Ovary (tissue), 9 donors: ENCODE measurements around the gene DCN. TPM values are rescaled to one million over a fixed set of nuclear protein-coding genes. Genes with fewer than 3 reads are reported as not detected.

Experiments used
- DNase-seq, 5 donors: peaks; one replicate each; pipeline ENCODE4 v3.0.0-alpha.2; 2019 to 2020
- H3K27ac ChIP-seq, 2 donors: fragments of 200-600 bp; one replicate each; pipeline versions ENCODE4 v1.5.1 to v1.8.0; 2019 to 2022
- H3K27me3 ChIP-seq: fragments of 200-600 bp; one replicate; pipeline ENCODE4 v1.8.0; 2022
- H3K36me3 ChIP-seq: fragments of 200-600 bp; sonication (generic); one replicate; pipeline ENCODE4 v1.5.1; 2019
- H3K4me1 ChIP-seq: one replicate; pipeline ENCODE4 v1.8.1; 2013; ENCODE audit warnings: mild to moderate bottlenecking, moderate library complexity; ENCODE audit not compliant: insufficient read depth
- H3K4me3 ChIP-seq: fragments of 200-600 bp; sonication (generic); one replicate; pipeline ENCODE4 v1.5.1; 2017
- H3K9me3 ChIP-seq, 2 donors: fragments of 200-600 bp in 1 of 2; sonication (generic) in 1 of 2; one replicate each; pipeline versions ENCODE4 v1.5.1 to v1.8.1; 2013 to 2019; ENCODE audit warnings: mild to moderate bottlenecking in 1 of 2, moderate library complexity in 1 of 2
- EP300 ChIP-seq: sonication (generic); formaldehyde crosslinking; IDR thresholded peaks from one replicate; pipeline ENCODE4 v1.6.1; 2017; ENCODE audit warnings: antibody characterized with exemption
- POLR2A ChIP-seq: fragments of 450-650 bp; IDR thresholded peaks from one replicate; pipeline ENCODE4 v1.6.1; 2017; ENCODE audit warnings: antibody characterized with exemption, mild to moderate bottlenecking, moderate library complexity
- WGBS, 3 donors: extraction: QIAGEN DNeasy Blood & Tissue Kit in 1 of 3; methylation state at CpG; one replicate each; pipeline versions ENCODE4 v1.1.5 to v1.1.7; 2013 to 2017; 5-methylcytosine and 5-hydroxymethylcytosine counted together
- intact Hi-C, 4 donors: fragments of 100-400 bp; cut with DNase I; formaldehyde crosslinking; loops; one replicate each; pipeline versions ENCODE4 v1.11.0 to v1.15.1; 2022 to 2023
- polyA plus RNA-seq, 2 donors: library from polyadenylated mRNA; stranded (reverse); fragments of 200-250 nt in 1 of 2; fragments of 350-450 nt in 1 of 2; fragmentation: Illumina TruSeq in 1 of 2; extraction: RNeasy Lipid Tissue Mini Kit (QIAGEN cat#74804) in 1 of 2; gene quantifications; one replicate each; pipeline ENCODE4 v1.2.3, GENCODE V29; 2013 to 2014
- total RNA-seq, 7 donors: library from RNA; depleted of rRNA in 2 of 7; stranded (reverse); fragments of >200 nt in 2 of 7; fragmentation: NEBNext Ultra II Directional in 3 of 7; extraction: Animal tissue kit (Norgen Biotek cat#: 25700) in 3 of 7; gene quantifications; one replicate each; pipeline versions ENCODE4 v1.1.0 to v1.2.4, GENCODE V29; 2016 to 2023
- TF ChIP-seq, protein P1 (sequence below), 3 donors: fragments of 450-650 bp in 2 of 3; fragments of 200-600 bp in 1 of 3; IDR thresholded peaks; one replicate each; pipeline versions ENCODE4 v1.5.1 to v1.8.0; 2016 to 2022; ENCODE audit warnings: antibody characterized with exemption in 3 of 3, mild to moderate bottlenecking in 1 of 3
- donor health status: DM: no; HTN: no; CAD: no; lungs with moderate emphysema.
- donor health status: DM: no; HTN: no; CAD: no.
- donor health status: Bipolar disorder and iron deficiency.
- donor health status: DM: yes; HTN: yes; CAD: no.
- donor health status: DM: no; HTN: no; CAD: no.
- donor health status: DM: yes; HTN: yes; CAD: no.

Gene DCN
- total and polyA plus RNA-seq, 9 donors, result 1,911 to 5,778 (median 2,871) TPM

DNA sequence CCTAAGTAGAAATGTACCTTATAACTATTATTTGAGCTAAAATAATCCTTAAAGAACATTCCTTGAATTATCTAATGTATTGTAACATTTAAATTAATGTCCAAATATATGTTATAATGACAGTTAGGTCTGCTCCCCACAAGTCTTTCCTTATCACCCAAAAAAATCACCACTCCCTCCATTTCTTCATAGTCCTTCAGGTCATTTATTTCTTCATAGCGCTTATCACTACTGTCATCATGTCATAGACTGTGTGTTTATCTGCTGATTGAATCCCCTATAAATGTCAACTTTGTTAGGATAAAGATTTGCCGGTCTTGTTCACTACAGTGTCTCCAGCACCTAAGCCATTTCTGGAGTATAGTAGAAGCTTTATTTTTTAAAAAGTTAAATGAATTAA is 83.3 kb downstream of the DCN start:
- TF ChIP-seq, protein P1, sequence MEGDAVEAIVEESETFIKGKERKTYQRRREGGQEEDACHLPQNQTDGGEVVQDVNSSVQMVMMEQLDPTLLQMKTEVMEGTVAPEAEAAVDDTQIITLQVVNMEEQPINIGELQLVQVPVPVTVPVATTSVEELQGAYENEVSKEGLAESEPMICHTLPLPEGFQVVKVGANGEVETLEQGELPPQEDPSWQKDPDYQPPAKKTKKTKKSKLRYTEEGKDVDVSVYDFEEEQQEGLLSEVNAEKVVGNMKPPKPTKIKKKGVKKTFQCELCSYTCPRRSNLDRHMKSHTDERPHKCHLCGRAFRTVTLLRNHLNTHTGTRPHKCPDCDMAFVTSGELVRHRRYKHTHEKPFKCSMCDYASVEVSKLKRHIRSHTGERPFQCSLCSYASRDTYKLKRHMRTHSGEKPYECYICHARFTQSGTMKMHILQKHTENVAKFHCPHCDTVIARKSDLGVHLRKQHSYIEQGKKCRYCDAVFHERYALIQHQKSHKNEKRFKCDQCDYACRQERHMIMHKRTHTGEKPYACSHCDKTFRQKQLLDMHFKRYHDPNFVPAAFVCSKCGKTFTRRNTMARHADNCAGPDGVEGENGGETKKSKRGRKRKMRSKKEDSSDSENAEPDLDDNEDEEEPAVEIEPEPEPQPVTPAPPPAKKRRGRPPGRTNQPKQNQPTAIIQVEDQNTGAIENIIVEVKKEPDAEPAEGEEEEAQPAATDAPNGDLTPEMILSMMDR (IDR thresholded peaks at IDR 0.05), result no peak
- no peak for TF ChIP-seq POLR2A
- TF ChIP-seq EP300, result no peak
- Histone ChIP-seq H3K27ac (no peak overlapping the region), H3K36me3 (no peaks in the 10 kb centered on the region), H3K4me3 (no peak overlapping the region), H3K4me1 (no peaks in the 10 kb centered on the region), H3K9me3 (no peaks in the 10 kb centered on the region), H3K27me3 (no peaks in the 10 kb centered on the region)
- WGBS, 3 donors, result 47 to 48% (median 48%) methylated on average over 2 of the region's 2 CpGs
- no peak for DNase-seq
- intact Hi-C loops, result no loop called here

GRCh38 chr12:91098941-91099340 is 83.7 kb downstream of the DCN start:
- H3K9me3 ChIP-seq, result no peaks in the 10 kb centered on the region
- TF ChIP-seq EP300 (no peak), POLR2A (no peak)
- TF ChIP-seq, protein P1 (IDR thresholded peaks at IDR 0.05), result no peak
- H3K36me3 ChIP-seq, result no peaks in the 10 kb centered on the region
- 7 to 15% (median 11%) methylated on average over 3 of the region's 3 CpGs for WGBS, 3 donors
- DNase-seq, result peak in 3 of 5 donors; percentile 34 to 45 (median 44)
- H3K4me3 ChIP-seq, result no peak overlapping the region
- H3K27ac ChIP-seq, result no peak overlapping the region
- intact Hi-C loops, result no loop called here
- no peaks in the 10 kb centered on the region for H3K4me1 ChIP-seq
- H3K27me3 ChIP-seq, result no peaks in the 10 kb centered on the region

- H3K27me3 ChIP-seq, result no peaks in the 10 kb centered on the region
- H3K27ac ChIP-seq, result no peak overlapping the region
- H3K4me1 ChIP-seq, result no peaks in the 10 kb centered on the region
- no peaks in the 10 kb centered on the region for H3K36me3 ChIP-seq
- no peak for DNase-seq
- H3K9me3 ChIP-seq, result no peaks in the 10 kb centered on the region
- H3K4me3 ChIP-seq, result no peak overlapping the region
- TF ChIP-seq EP300 (no peak), POLR2A (no peak)
- TF ChIP-seq, protein P1 (IDR thresholded peaks at IDR 0.05), result no peak
- intact Hi-C loops, result no loop called here
Measured at GRCh38 chr12:91098461-91098860, 84.2 kb downstream of the DCN start.

DNA sequence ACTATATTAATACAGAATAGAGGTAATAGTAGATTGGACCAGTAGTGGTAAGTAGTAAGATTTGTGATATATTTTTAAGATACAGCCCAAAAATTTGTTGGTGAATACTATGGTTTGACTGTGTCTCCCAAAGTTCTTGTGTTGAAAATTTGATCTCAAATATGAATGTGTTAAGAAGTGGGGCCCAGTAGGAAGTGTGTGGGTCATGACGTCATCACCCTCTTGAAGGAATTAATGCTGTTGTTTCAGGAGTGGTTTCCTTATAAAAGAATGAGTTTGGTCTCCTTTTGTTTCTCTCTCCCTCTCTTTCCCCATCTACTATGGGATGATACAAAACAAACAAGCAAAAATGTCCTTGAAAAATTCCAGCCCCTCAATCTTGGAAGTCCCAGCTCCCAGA is 87.7 kb downstream of the DCN start:
- Histone ChIP-seq H3K27me3 (no peaks in the 10 kb centered on the region), H3K36me3 (no peaks in the 10 kb centered on the region), H3K4me1 (no peaks in the 10 kb centered on the region), H3K9me3 (no peaks in the 10 kb centered on the region), H3K27ac (no peak overlapping the region), H3K4me3 (no peak overlapping the region)
- TF ChIP-seq EP300, result no peak
- TF ChIP-seq POLR2A, result no peak
- TF ChIP-seq, protein P1 (IDR thresholded peaks at IDR 0.05), result no peak
- intact Hi-C loops, result no loop called here
- WGBS, 3 donors, result 74 to 78% (median 75%) methylated on average over 1 of the region's 1 CpG
- DNase-seq, result no peak
